ENCODE measurements around the gene BRF1. TPM values are rescaled to one million over a fixed set of nuclear protein-coding genes. Genes with fewer than 3 reads are reported as not detected.

Gene BRF1
- total and polyA plus RNA-seq, 2 donors from 2014 or later, result 19.3 to 34.1 TPM

DNA sequence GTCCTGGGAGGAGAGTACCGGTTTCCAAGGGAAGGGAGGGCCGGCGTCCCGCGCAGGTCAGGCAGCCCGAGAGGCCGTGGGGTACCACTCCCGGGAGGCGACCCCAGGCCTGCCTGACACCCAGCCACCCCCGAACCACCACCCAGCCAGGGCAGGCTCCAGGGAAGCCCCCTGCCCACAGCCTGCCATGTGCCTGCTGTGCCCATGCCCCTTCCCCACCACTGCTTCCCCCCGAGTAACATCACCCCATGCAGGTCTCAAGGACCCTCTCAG lies 122.0 kb downstream of the BRF1 start:
- no peak for FAIRE-seq

DNA sequence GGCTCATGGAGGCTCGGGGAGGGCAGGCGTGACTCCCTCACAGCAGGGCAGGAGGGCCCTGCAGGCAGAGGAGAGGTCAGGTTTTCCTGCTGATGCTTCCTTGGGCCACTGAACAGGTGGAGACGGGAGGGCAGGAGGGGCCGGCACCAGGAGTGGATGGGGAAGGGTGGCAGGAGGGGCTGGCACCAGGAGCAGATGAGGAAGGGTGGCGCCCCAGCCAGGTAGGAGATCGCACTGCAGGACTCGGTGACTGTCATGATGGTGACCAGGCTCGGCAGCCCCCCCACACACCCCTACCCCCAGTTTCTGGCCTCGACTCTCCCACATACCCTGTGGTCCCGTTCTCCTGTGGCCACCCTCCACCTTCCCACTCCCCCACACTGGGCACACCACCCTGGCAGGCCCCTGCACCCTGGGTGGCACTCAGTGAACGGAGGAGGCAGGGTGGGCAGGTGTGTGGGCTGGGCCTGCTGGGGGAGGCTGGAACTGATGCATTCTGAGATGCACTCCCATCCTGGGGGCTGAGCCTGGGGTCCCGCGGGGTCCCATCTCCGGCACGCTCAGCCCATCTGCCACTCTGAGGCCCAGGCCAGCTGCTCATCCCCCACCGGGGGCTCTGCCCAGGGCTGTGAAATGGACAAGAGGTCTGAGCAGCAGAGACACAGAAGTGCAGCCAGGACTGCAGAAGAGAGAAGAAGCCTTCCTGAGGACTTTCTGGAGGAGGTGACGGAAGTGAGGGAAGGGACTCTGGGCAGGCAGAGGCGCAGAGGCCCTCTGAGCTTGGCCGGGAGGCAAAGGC lies 122.5 kb downstream of the BRF1 start:
- Histone ChIP-seq H3K36me3 (ENCODE audit: control insufficient read depth in 2 of 3, insufficient read depth in 3 of 3, low read length in 3 of 3) (no peaks in the 10 kb centered on the region), H3K9ac (ENCODE audit: low read length in 3 of 3) (no peak overlapping the region), H3K4me1 (ENCODE audit: control insufficient read depth in 2 of 3, insufficient read depth in 2 of 3, low read depth in 1 of 3, low read length in 3 of 3) (peaks cover 0 to 12% (median 0%) of the 10 kb centered on the region in 3 donors), H3K27ac (ENCODE audit: low read depth in 2 of 2, low read length in 2 of 2) (no peak overlapping the region), H3K4me3 (ENCODE audit: low read length in 3 of 3) (no peak overlapping the region), H3K27me3 (ENCODE audit: control insufficient read depth, insufficient read depth, low read length) (no peaks in the 10 kb centered on the region), H3K9me3 (ENCODE audit: control insufficient read depth in 2 of 3, insufficient read depth in 1 of 3, low read length in 3 of 3) (no peaks in the 10 kb centered on the region)
- TF ChIP-seq, protein P1, sequence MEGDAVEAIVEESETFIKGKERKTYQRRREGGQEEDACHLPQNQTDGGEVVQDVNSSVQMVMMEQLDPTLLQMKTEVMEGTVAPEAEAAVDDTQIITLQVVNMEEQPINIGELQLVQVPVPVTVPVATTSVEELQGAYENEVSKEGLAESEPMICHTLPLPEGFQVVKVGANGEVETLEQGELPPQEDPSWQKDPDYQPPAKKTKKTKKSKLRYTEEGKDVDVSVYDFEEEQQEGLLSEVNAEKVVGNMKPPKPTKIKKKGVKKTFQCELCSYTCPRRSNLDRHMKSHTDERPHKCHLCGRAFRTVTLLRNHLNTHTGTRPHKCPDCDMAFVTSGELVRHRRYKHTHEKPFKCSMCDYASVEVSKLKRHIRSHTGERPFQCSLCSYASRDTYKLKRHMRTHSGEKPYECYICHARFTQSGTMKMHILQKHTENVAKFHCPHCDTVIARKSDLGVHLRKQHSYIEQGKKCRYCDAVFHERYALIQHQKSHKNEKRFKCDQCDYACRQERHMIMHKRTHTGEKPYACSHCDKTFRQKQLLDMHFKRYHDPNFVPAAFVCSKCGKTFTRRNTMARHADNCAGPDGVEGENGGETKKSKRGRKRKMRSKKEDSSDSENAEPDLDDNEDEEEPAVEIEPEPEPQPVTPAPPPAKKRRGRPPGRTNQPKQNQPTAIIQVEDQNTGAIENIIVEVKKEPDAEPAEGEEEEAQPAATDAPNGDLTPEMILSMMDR (IDR thresholded peaks at IDR 0.05; ENCODE audit: borderline replicate concordance, extremely low read depth, insufficient read depth), result no peak
- intact Hi-C loops (cut with DNase I), result no loop called here
- DNase-seq (no peak), FAIRE-seq (no peak)

More for the DNA sequence above, 122.0 kb downstream of the BRF1 start:
- no peaks in the 10 kb centered on the region for H3K9me3 ChIP-seq (ENCODE audit: control insufficient read depth in 2 of 3, insufficient read depth in 1 of 3, low read length in 3 of 3)
- intact Hi-C loops (cut with DNase I), result no loop called here
- DNase-seq, result no peak
- no peak overlapping the region for H3K4me3 ChIP-seq (ENCODE audit: low read length in 3 of 3)
- no peak overlapping the region for H3K27ac ChIP-seq (ENCODE audit: low read depth in 2 of 2, low read length in 2 of 2)
- H3K4me1 ChIP-seq (ENCODE audit: control insufficient read depth in 2 of 3, insufficient read depth in 2 of 3, low read depth in 1 of 3, low read length in 3 of 3), result peaks cover 0 to 12% (median 0%) of the 10 kb centered on the region in 3 donors
- H3K27me3 ChIP-seq (ENCODE audit: control insufficient read depth, insufficient read depth, low read length), result no peaks in the 10 kb centered on the region
- no peak overlapping the region for H3K9ac ChIP-seq (ENCODE audit: low read length in 3 of 3)
- H3K36me3 ChIP-seq (ENCODE audit: control insufficient read depth in 2 of 3, insufficient read depth in 3 of 3, low read length in 3 of 3), result no peaks in the 10 kb centered on the region
- TF ChIP-seq, protein P1 (IDR thresholded peaks at IDR 0.05; ENCODE audit: borderline replicate concordance, extremely low read depth, insufficient read depth), result no peak

DNA sequence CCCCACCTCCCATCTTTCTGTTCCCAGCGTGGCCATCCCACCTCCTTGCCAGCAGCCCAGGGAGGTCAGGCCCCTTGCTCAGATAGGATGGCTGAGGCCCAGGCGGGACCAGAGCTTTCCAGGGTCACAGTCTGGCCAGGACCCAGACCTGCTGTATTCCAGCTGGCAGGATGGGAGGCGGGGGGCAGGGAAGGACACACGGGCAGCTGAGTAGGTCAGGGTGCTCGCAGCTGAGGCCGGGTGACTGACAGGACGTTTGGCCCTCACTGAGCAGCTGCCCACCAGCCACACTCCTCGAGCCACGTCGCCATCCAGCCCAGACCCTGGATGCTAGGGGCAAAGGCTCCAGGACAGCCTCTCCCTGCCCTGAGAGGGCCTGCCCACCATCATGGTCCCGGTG lies 123.7 kb downstream of the BRF1 start:
- H3K9ac ChIP-seq (ENCODE audit: low read length in 3 of 3), result no peak overlapping the region
- no peak overlapping the region for H3K4me3 ChIP-seq (ENCODE audit: low read length in 3 of 3)
- peaks cover 0 to 12% (median 0%) of the 10 kb centered on the region in 3 donors for H3K4me1 ChIP-seq (ENCODE audit: control insufficient read depth in 2 of 3, insufficient read depth in 2 of 3, low read depth in 1 of 3, low read length in 3 of 3)
- DNase-seq (no peak), FAIRE-seq (no peak)
- no peaks in the 10 kb centered on the region for H3K27me3 ChIP-seq (ENCODE audit: control insufficient read depth, insufficient read depth, low read length)
- no peak overlapping the region for H3K27ac ChIP-seq (ENCODE audit: low read depth in 2 of 2, low read length in 2 of 2)
- TF ChIP-seq, protein P1 (IDR thresholded peaks at IDR 0.05; ENCODE audit: borderline replicate concordance, extremely low read depth, insufficient read depth), result no peak
- H3K9me3 ChIP-seq (ENCODE audit: control insufficient read depth in 2 of 3, insufficient read depth in 1 of 3, low read length in 3 of 3), result no peaks in the 10 kb centered on the region
- H3K36me3 ChIP-seq (ENCODE audit: control insufficient read depth in 2 of 3, insufficient read depth in 3 of 3, low read length in 3 of 3), result no peaks in the 10 kb centered on the region
- intact Hi-C loops (cut with DNase I), result no loop called here

All from kidney (tissue), 14 donors.